ENCODE results near the gene IBA57.

Gene IBA57

DNA sequence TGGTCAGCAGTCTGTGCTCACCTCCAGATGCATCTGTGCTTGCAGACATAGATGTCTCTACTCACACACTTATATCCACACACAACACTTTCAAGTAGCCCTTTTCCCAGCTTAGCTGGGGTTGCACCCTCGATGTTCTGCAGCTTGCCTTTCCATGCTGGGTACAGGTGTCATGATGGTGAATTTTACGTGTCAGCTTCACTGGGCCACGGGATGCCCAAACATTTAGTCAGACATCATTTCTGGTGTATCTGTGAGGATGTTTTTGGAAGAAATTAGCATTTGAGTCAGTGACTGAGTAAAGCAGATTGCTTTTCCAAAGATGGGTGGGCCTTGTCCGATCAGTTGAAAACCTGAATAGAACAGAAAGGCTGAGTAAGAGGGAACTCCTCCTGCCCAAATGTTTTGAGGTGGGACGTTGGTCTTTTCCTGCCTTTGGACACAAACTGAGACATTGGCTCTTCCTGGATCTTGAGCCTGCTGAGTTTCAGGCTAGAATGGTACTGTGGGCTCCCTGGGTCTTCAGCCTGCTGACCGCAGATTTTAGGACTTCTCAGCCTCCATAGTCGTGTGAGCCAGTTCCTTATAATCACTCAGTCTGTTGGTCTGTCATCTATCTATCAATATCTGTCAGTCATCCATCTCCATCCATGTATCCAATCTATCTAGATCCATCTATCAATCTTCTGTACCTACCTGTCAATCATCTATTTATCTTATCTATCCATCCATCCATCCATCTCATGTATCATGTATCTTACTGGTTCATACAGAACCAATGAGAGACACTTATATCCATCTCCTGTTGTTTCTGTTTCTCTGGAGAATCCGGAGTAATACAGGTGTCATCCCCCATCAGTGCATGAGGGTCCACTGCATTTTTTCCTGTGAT is 29.6 kb downstream of the IBA57 start:
- DNase-seq = no peak

DNA sequence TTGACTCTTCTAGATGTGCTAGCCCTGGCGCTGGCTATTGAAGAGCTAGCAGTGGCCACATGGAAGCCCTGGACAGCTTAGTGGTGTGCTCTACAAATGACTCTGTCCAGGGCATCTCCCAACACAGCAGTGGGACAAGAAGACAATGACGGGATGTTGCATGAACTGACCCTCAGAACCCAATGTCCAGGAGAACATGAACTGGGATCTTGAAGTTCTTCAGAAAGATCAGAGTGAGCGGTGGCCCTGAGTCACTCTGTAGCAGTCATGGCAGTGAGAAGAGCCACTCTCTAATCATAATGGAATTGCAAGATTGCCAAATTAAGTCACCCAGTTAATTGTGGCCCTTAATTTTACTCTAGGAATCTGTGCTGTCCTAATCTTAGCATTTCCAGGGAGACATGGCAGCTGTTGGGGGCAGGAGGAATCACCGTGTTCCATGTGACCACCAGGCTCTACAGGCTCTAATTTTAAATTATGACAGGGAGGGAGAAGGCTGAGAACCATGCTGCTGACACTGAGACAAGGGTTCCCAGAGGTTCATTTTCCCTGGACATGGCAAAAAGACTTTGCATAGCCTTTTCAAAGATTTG is 32.0 kb downstream of the IBA57 start:
- DNase-seq = no peak

DNA sequence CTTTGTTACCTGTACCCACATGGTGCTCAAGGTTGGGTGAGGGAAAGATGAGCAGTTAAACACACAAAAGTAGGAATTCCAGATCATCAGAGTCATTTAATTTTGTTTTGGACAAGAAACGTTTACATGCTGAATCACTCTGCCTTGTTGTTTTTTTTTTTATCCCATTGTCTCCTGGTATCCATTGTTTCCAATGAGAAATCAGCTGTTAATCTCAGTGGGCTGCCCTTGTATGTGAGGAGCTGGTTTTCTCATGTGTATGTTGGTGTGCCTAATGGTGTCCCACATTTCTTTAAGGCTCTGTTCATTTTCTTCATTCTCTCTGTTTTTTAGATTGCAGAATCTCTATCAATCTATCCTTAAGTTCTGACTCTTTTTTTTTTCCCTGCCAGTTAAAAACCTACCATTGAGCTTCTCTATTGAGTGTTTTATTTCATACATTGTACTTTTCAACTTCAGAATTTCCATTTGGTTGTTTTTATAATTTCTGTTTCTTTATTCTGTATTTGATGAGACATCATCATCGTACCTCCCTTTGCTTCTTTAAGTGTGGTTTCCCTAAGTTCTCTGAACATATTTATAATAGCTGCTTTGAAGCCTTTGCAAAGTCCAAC is 33.5 kb downstream of the IBA57 start:
- DNase-seq = no peak

DNA sequence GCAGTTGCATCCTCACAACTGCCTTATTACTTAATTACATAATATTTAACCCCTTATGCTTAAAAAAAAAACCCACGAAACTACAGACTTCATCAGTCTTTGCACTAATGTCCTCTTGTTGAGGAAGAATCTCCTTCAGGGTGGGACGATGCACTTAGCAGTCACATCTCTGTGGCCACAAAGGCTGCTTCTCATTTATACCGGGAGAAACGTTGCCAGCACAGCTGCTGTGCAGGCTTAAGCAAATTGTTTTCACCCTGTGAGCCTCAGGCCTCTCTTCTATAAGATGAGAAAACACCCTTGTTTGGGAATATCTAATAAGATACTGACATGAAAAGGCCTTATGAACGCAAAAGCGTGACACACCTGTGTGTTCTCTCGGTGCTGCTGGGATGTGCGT is 39.4 kb downstream of the IBA57 start:
- peak in 1 of 2 experiments; percentile 40 for DNase-seq

DNA sequence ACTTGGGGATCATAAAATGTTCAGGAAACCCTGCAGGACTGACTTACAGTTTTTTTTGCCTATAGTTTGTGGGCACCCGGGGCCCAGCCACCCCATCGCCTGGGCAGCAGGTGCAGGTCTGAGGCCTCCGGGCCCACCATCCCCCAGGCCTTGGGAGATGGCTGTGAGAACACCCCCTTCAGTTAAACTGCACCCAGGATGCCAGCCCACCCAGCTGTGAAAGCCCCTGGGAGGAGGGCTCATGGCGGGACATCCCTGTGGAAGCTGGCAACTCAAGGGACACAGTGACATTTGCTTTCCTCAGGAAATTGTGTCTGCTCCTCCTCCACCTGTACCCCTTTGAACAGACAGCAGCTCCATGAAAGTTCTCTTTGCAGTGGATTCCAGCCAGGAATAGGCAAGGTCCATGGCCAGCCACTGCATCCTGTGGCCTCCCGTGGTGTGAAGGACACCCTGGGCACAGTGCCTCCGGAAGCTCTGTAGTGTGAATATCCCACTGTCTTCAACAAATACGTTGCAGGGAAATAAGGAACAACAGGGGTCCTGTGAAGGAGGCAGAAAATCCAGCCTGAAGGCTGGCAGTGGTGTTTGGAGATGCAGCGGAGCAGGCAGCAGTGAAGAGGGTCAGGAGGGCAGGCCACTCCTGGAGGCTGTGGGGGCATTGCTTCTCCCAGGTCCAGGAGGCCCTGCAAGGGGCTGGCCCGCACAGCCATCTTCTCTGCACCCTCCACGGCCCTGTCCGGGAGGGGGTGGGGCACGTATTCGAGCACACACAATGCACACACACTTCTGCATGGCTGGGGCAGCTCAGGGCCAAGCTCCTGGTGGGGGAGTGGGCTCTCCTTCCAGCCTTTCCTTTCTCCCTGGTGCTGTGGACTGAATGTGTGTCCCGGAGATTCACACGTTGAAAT is 40.2 kb downstream of the IBA57 start:
- peak in 1 of 2 experiments; percentile 9 for DNase-seq

DNA sequence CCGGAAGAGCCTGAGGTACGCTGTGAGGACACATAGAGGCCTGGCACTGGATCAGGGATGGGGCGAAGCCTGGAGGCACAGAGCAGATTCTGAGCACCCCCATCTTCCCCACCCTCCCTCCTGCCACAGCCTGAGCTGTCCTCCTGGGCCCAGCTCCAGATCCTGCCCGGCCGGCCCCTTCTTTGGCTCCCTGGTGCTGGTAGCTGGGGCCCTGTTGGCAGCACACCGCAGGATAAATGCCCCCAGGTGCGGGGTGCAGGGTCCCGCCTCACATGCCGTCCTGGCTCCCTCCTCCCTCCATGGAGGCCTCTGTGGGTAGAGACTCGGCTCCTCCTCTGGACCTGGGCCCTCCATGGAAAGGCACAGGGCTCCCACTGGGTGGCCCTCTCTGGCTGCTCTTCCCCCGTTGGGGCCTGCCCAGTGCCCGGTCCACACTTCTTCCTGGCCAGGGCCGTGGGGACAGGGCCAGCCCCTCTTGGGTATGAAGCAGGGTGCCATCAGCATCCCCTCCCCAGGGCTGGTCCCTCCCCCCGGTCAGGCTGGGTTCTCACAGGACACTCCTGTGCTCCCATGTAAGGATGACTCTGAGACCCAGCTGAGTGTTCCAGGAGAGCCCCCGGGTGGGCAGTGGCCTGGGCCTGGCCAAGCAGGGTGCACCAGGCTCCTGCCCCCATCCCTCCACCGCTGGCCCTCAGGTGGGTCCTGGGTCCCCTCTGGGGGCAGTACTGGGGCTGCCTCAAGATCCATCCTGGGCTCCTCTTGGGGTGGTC is 41.2 kb downstream of the IBA57 start:
- DNase-seq = no peak

DNA sequence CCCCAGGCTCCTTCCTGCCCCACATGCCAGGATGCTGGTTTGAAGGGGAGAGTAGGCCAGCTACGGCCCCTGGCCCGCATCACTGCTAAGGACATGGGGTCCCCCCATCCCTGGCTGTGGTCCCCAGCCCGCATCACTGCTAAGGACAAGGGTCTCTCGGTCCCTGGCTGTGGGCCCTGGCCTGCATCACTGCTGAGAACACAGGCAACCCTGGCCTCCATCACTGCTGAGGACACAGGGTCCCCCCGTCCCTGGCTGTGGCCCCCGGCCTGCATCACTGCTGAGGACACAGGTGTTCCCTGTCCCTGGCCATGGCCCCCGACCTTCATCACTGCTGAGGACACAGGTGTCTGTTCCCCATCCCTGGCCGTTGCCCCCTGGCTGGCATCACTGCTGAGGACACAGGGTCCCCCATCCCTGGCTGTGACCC is 41.8 kb downstream of the IBA57 start:
- no peak for DNase-seq

DNA sequence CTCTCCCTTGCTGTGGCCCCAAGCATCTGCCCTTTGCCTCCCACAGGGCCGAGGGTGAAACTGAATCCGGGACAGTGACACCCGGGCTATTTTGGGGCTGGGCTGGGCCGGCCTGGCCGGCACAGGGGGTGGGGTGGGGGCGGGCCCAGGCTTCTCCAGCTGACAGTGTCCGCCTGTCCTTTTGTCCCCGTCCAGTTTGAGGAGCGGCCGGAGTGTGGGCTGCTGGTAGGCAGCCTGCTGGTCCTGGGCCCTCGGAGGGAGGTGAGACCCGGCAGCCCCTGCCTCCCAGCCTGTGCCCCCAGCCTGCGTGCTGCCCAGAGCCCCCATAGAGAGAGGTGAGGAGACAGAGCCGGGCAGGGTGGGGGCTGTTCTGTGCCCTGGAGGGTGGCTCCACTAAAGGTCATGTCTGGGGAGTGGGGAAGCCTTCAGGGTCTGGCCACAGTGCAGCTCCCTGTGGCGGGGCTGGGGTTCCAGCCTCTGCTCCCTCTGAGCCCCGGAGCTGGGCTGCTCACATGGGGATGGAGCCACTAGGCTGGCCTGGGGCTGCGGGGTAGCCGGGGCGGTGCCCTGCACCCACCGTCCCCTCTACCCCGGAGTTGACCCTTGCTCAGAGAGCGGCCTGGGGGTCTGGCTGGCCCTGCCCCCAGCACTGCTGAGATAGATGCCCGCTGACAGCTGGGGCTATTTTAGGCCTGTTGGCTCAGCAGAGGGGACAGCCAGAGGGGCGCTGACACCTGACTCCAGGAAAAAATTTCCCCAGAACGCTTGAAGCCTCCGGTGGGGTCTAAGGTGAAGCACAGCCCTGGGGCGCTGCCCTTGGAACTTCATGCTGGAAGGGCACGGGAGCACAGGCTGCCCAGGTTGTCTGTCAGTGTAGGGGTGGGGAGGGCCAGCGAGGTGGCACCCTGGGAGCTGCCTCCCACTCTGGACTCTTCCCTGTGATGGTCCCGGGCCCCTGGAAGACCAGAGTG is 42.5 kb downstream of the IBA57 start, which contains the start of gene OBSCN:
OBSCN (plus strand) TSS at position 194 of the 971 bp plus-strand sequence. CDS start 3,740 bp downstream, outside the sequence.
- DNase-seq = no peak

DNA sequence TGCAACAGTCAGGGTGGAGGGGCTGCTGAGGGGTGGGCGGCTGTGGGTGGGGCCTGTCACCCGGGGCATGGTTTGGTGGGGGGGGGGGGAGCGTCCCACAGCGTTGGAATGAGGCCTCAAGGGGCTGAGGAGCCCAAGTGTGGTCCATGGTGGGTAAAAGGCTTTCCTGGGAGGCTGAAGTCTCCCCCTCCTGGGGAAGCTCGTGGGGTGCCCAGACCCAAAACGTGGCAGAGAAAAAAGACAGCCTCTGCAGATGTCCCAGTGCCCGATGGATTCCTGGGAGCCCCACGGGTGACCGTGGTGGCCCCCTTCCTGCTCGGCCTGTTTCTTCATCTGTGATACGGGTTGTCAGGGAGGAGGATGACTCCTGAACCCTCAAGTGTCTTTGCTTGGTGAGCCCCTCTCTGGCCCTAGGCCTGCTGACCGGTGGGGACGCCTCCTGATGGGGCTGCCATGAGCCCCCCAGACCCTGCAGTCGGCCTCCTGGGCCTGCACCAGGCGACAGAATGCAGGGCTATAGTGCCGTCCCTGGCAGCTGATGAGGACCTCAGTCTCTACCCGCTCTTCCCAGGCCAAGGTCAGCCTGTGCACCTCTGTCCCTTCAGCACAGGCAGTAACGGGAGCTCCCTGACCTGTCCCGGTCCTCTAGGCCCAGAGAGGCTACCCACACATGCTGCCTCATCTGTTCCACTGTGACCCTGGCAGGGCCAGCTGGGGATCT is 43.4 kb downstream of the IBA57 start:
- no peak for DNase-seq

DNA sequence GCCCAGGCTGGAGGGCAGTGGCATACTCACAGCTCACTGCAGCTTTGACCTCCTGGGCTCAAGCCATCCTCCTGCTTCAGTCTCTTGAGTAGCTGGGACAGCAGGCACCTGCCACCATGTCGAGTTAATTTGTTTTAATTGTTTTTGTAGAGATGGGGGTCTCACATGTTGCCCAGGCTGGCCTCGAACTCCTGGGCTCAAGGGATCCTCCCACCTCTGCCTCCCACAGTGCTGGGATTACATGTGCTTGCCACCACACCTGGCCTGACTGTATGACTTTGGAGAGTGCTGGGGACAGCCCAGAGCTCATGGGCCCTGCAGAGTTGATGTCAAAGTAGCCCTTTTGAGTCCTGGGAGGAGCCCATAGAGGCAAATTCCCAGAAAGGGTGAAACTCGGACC is 44.1 kb downstream of the IBA57 start:
- DNase-seq = no peak

DNA sequence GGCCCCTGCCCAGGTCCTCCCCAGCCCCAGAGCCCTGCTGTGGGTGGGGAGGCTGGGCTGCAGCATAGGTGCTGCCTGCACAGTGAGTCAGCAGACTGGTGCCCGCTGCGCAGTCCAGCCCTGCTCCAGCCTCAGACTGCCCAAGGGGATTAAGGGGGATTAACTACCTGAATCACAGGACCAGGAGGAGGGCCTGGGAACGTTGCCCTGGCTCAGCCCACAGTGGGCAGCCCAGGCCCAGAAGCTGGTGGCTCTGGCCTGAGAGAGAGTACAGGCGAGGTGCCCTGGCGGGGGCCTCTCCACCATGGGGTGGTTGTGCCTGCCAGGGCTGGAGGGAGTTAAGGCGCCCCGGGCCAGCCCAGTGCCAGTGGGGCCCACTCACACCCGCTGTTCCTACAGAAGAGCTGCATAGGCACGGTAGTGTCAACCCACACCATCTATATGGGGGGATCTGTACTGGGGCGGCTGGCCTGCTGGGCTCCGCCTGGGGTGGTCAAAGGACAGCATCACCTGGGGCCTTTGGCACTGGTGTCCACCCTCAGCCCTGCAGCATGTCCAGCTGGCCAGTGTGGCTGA is 44.6 kb downstream of the IBA57 start:
- no peak for DNase-seq

DNA sequence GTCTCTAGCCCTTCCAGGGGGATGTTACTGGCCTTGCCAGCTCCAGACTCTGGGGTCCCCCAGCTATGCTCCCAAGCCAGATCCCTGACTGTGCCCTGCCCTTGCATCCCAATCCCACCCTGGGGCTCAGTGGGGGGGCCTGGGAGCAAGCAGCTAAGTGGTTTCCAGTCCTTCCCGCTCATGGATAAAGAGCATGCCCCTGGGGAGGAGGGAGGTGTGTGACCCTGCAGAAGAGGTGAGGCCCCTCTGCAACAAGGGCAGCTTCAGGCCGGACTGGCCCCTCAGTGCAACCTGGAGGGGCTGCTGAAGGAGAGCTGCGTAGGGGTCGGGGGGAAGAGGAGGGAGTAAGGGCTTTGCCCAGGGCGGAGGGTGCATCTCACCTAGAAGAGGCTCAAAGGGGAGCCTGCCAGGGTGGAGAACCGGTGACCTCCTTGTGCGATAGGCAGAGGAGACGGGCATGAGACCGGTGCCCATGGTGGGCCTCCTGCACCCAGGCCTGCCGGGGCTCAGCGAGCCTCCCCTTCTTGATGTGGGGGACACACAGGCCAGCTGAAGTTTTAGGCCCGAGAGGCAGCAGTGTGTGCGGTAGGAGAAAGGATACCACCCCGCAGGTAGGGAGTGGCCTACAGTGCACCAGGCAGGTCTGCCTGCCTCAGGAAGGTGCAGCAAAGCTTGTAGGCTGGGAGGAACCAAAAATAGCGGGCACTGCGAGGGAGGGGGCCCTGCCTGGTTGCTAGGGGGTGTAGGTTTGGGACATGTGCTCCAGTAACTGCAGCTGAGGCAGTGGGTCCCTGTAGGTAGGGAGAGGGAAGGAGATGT is 45.3 kb downstream of the IBA57 start:
- no peak for DNase-seq

DNA sequence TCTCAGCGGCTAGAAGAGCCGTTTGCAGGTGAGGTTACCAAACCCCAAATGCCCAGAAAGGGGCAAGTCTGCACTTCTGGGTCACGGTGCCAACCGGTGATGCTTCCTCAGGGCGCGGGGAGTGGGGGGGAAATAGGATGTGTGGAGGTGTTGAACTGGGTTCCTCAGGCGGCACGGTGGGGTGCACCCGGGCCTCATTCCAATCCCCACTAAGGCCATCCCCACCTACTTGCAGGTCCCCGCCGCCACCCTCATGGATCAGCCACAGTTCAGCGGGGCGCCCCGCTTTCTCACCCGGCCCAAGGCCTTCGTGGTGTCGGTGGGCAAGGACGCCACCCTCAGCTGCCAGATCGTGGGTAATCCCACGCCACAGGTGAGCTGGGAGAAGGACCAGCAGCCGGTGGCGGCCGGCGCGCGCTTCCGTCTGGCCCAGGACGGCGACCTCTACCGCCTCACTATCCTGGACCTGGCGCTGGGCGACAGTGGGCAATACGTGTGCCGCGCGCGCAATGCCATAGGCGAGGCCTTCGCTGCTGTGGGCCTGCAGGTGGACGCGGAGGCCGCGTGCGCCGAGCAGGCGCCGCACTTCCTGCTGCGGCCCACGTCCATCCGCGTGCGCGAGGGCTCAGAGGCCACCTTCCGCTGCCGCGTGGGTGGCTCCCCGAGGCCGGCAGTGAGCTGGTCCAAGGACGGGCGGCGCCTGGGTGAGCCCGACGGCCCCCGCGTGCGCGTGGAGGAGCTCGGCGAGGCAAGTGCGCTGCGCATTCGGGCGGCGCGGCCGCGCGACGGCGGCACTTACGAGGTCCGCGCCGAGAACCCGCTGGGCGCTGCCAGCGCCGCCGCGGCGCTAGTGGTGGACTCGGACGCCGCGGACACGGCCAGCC is 46.2 kb downstream of the IBA57 start:
- no peak for DNase-seq

DNA sequence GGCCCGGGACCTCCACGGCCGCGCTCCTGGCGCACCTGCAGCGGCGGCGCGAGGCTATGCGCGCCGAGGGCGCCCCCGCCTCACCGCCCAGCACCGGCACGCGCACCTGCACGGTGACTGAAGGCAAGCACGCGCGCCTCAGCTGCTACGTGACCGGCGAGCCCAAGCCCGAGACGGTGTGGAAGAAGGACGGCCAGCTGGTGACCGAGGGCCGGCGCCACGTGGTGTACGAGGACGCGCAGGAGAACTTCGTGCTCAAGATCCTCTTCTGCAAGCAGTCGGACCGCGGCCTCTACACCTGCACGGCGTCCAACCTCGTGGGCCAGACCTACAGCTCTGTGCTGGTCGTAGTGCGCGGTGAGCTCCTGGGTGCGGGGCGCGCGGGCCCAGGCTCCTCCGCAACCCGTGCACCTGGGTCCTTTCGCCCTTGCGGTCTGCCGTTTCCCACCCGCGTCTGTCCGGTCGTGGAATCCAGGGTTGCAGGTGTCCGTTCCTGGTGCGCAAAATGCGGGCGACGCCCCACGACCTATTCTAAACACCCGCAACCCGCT is 46.9 kb downstream of the IBA57 start:
- no peak for DNase-seq

DNA sequence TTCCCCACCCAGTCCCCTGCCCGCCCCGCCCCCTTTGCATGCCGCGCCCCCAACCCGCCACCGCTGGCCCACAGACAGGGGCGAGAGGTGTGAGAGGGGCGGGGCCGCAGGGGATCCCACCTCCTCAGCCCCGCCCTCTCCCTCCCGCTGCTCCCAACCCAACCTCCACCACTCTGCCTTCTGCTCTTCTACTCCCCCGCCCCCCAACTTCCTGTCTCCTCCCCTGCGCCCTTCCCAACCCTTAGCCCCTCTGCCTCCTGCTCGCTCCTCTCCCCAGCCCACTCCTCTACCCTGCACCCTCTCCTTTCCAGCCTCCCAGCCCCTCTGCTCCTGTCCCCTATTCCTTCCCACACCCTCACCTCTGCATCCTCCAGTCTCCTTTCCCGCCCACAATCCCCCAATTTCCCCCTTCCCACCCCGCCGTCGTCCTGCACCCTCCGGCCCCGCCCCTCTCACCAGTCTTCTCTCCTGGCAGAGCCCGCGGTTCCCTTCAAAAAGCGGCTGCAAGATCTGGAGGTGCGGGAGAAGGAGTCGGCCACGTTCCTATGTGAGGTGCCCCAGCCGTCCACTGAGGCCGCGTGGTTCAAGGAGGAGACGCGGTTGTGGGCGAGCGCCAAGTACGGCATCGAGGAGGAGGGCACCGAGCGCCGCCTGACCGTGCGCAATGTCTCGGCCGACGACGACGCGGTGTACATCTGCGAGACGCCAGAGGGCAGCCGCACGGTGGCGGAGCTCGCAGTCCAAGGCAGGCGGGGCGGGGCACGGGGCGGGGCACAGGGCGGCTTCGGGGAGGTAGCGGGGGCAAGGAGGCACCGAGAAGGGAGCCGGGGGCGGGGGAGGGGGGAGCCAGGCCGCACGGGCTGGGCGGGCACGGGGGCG is 47.6 kb downstream of the IBA57 start:
- peak; percentile 56 to 91 for DNase-seq

Data from NCI-H526 (cell line).